Cardiac fibroblast (primary cell): ENCODE results near the gene NOTCH4.

ENCODE experiments used
- DNase-seq, 2 donors: peaks; one replicate each; pipeline versions ENCODE4 v3.0.0 to v3.0.0-alpha.2; 2010; ENCODE audit warnings: low read depth in 2 of 2
- H3K4me3 ChIP-seq, 2 donors: replicated peaks in 1 of 2; 1 replicate in 1 of 2; 2 replicates in 1 of 2; pipeline ENCODE4 v1.5.1; 2011; ENCODE audit warnings: low read depth in 2 of 2, low read length in 2 of 2, mild to moderate bottlenecking in 2 of 2, moderate library complexity in 1 of 2
- TF ChIP-seq, protein P1 (sequence below): IDR thresholded peaks from one replicate; pipeline ENCODE4 v1.5.1; 2011; ENCODE audit warnings: low read depth, mild to moderate bottlenecking, low read length, inconsistent platforms

NOTCH4 gene

DNA sequence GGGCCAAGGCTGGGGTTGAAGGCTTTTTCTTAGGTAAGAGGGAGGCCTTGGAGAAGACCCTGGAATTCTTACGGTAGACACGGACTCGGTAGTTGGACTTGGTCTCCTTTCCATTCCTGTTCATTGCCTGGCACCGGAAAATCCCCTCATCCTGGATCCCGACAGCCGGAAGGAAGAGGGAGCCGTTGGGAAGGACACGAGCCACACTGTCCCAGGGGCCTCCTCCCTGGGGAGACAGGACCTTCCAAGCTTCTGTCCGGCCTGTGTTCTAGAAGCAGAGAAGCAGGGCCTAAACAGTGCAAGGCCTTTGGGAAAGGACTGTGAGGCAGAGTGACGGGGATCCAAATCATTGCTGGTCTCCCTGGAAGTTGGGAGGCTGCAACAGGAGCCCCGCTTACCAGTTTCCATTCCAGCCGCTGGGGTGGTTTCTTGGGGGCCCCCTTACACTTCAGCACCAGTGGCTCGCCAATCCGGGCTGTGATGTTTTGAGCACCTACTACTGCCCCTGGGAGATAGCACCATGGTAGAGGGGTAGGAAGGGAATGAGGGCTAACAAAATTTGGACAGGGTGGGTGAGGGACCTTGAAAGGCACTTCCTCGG, 40.3 kb downstream of the NOTCH4 start:
- TF ChIP-seq, protein P1, sequence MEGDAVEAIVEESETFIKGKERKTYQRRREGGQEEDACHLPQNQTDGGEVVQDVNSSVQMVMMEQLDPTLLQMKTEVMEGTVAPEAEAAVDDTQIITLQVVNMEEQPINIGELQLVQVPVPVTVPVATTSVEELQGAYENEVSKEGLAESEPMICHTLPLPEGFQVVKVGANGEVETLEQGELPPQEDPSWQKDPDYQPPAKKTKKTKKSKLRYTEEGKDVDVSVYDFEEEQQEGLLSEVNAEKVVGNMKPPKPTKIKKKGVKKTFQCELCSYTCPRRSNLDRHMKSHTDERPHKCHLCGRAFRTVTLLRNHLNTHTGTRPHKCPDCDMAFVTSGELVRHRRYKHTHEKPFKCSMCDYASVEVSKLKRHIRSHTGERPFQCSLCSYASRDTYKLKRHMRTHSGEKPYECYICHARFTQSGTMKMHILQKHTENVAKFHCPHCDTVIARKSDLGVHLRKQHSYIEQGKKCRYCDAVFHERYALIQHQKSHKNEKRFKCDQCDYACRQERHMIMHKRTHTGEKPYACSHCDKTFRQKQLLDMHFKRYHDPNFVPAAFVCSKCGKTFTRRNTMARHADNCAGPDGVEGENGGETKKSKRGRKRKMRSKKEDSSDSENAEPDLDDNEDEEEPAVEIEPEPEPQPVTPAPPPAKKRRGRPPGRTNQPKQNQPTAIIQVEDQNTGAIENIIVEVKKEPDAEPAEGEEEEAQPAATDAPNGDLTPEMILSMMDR: no peak
- H3K4me3 ChIP-seq: no peak overlapping the region
- DNase-seq: no peak

DNA sequence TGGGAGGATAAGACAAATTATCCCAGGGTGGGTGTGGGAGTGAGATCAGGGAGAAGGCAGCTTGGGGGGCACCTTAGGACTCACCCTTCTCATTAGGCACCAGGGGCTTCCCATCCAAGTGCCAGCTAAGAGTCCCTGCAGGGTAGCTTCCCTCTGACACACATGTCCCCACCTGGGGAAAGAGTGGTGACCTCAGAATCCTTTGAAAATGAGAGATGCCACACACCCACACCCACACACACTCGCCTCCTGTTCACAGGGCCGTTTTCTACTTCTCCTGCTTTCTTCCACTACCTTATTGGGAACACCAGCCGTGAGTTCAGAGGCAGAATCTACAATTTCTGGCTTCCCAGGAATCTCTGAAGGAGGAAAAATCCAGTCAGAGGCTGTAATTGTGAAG, 40.8 kb downstream of the NOTCH4 start:
- DNase-seq: no peak
- TF ChIP-seq, protein P1: no peak
- H3K4me3 ChIP-seq: no peak overlapping the region

DNA sequence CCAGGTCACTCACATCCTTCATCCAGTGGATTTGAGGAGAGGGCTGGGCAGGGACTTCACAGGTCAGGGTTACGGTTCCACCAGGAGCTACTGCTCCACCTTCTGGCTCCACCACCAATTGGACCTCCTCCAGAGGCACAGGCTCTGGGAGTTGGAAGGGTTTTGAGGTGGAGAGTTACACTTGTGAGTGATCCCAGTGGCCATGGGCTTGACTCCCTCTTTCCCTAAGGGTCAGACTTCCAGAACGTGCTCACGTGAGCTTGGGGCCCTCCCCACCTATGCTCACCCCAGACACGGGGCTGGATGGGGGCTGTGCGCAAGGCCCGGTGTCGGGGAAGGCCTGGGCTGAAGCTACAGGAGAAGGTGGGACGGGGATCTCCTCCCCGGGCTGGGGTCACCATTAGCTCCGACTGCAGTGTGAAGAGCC, 41.3 kb downstream of the NOTCH4 start:
- no peak for DNase-seq
- no peak overlapping the region for H3K4me3 ChIP-seq
- TF ChIP-seq, protein P1: no peak

DNA sequence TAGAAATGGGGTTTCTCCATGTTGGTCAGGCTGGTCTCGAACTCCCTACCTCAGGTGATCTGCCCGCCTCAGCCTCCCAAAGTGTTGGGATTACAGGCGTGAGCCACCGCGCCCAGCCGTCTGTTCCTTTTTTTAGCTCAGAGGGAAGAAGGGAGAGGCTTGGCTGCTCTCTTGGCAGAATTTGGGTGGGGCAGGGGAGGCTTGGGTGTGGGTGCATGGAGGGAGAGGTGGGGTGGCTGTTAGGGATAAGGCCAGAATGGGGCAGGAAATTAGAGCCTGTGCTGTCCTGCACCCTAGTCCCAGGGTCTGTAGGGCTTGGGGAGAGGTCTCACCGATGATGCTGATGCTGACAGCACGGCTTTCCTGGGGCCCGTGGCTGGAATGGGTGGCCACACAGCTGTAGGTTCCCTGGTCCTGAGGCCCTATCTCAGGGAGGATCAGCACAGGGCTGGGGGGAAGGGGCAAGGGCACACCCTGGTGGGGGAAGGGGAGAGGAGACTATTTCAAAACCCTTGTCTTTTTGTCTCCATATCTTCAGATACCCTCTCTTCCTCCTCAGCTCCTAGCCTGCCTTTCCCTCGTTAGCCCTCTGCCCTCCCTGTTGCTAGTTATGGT, 41.8 kb downstream of the NOTCH4 start:
- TF ChIP-seq, protein P1: no peak
- no peak overlapping the region for H3K4me3 ChIP-seq

DNA sequence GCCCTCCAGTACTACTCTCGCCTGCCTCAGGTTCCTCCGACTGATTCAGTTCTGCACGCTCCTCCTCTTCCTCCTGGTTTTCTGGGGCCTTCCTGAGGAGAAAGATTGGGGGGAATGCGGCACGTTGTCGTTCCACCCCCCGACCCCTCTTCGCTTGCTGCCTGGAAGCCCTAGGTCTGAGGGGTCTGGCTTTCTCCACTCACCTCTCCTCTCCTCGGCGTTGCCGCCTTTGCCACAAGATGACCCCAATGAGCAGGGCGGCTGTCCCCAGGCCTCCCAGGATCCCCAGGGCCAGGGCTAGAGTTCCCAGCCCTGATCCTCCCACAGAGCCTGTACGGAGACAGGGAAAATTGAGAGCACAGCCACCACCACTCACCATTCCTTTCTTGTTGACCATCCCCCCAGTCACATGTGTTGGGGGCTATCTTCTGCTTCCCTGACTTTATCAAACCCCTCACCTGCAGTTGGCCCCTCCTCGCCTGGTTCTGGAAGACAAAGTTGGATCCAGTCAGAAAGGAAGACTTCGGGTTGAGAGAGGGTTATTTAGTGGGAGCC, 42.6 kb downstream of the NOTCH4 start:
- no peak overlapping the region for H3K4me3 ChIP-seq
- no peak for DNase-seq
- TF ChIP-seq, protein P1: no peak

More for the DNA sequence above, 41.8 kb downstream of the NOTCH4 start:
- no peak for DNase-seq

DNA sequence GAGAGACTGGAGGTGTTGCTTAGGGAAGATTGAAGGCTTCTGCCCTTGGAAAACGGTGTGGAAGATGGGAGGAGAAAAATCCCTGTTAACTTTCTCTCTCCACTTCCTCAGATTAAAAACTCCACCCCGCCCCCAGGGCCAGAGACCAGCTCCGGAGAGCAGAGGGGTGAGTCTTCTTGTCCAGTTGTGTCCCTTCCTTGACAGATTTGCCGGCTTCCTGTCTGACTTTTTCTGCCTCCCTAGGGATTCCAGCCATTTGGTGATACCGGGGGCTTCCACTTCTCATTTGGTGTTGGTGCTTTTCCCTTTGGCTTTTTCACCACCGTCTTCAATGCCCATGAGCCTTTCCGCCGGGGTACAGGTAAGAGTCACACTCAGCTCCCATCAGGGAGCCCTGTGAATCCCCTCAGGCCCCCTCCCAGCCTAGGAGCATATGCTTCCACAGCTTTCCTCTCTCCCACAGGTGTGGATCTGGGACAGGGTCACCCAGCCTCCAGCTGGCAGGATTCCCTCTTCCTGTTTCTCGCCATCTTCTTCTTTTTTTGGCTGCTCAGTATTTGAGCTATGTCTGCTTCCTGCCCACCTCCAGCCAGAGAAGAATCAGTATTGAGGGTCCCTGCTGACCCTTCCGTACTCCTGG, 44.0 kb downstream of the NOTCH4 start:
- TF ChIP-seq, protein P1: no peak
- no peak for DNase-seq
- no peak overlapping the region for H3K4me3 ChIP-seq
